ENCODE results near the gene SLIT3.
"Not testable (repeated sequence)": the region's sequence is repeated elsewhere in the genome, so short reads cannot be mapped to it uniquely, and the experiment has no call there.

SLIT3 gene

DNA sequence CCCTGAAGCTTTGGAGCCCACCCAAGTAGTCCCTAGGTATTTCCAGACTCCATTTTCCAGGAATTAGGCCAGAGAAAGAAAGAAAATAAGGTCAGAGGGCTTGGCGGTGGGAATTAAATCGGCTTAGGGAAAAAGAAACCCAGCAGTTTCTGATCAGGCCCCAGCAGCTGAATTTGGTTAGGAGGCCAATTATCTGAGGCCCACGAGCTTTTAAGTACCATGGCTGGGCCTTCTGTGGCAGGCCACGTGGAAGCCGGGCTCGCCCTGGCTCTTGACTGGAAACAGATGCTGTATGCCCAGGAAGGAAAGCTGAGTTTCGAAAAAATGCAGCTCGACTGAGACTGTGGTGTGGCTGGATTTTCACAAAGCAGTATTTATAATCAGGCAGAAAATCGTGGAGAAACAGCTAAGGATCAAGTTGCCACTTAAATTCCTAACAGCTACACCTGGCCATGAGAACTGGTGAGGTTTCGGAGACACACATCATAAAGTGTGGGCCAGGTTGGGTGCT lies 646.7 kb downstream of the SLIT3 start:
- peak; percentile 74 for DNase-seq

DNA sequence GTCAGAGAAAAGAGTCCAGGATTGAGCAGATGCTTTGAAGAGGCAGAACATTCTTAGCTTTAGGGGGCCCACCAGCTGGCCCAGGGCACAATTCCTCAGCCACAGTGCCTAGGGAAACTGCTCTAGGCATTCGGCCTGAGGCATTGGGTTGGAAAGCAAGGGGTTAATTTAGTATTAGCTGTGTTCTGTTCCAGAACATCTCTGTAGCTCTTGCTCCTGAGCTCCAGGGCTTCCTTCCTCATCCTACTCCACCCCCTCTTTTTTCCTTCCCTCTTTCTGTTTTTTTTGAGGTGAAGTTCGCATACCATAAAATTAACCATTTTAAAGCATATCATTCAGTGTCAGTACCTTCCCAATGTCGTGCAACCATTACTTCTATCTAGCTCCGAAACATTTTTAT lies 647.3 kb downstream of the SLIT3 start:
- DNase-seq = no peak

DNA sequence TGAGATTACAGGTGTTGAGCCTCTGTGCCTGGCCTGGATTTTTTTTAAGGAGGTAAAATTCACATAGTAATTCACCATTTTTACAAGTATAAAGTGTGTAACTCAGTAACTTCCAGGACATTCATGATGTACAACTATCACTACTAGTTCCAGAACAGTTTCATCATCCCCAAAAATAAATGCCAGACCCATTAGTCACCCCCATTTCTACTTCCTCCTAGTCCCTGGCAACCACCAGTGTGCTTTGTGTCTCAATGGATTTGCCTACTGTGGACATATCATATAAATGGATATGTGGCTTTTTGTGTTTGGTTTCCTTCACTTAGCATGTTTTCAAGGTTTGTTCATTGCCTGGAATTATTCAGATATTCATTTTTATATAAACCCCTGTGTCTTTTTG lies 649.3 kb downstream of the SLIT3 start:
- no peak for DNase-seq

DNA sequence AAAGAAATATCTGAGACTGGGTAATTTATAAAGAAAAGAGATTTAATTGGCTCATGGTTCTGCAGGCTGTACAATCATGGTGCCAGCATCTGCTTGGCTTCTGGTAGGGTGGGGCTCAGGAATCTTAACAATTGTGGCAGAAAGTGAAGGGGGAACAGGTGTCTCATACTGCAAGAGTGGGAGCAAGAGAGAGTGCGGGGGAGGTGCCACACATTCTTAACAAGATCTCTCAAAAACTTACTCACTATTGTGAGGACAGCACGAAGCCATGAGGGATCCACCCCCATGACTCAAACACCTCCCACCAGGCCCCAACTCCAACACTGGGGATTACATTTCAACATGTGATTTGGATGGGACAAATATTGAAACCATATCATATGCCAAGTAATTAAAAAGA lies 651.6 kb downstream of the SLIT3 start:
- no peak for DNase-seq

GRCh38 chr5:168648576-168648975 lies 652.4 kb downstream of the SLIT3 start:
- no peak for DNase-seq

DNA sequence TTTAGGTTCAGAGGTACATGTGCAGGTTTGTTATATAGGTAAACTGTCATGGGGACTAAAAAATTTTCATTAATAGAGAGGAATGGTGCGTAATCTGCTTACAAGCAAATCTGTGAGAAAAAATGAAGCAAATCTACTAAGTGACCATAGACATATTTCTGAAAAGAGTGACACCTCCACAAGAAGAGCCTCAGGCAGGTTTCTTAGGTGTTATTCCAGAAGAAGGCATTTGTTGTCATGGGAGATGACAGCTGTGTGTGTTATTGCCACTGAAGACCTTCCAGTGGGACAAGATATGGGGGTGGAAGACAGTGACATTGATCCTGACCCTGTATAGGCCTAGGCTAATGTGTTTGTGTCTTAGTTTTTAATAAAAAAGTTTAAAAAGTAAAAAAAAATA lies 652.9 kb downstream of the SLIT3 start:
- no peak for DNase-seq

- no peak for DNase-seq
These were observed 653.9 kb downstream of the SLIT3 start for GRCh38 chr5:168647083-168647482.

DNA sequence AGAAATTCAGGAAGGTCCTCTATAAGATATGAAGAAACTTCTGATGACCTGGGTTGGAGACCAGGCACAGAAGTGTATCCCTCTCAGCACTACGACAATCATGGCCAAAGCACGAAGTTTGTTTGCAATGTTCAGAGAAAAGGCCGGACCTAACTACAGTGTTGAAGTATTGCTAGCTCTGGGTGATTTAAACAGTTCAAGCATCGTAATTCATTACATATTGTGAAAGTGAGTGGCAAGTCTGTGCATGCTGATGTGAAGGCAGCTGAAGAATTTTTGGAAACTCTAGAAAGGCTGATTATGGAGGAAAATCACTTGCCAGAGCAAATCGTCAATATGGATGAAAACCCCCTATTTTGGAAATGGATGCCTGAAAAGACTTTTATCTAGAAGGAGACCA lies 654.6 kb downstream of the SLIT3 start:
- no peak for DNase-seq

DNA sequence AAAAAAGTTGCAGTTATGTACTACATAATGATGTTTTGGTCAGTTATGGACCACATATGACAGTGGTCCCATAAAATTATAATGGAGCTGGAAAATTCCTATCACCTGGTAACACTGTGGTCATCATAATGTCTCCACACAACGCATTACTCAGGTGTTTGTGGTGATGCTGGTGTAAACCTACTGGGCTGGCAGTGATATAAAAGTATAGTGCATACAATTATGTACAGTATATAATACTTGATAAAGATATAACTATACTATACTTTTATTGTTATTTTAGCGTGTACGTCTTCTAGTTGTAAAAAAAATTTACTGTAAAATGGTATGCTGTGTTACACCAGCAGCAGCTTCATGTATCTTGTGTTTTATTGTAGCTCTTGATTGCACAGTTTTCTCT lies 655.7 kb downstream of the SLIT3 start:
- no peak for DNase-seq

GRCh38 chr5:168642019-168642418 lies 658.9 kb downstream of the SLIT3 start:
- no peak for DNase-seq

DNA sequence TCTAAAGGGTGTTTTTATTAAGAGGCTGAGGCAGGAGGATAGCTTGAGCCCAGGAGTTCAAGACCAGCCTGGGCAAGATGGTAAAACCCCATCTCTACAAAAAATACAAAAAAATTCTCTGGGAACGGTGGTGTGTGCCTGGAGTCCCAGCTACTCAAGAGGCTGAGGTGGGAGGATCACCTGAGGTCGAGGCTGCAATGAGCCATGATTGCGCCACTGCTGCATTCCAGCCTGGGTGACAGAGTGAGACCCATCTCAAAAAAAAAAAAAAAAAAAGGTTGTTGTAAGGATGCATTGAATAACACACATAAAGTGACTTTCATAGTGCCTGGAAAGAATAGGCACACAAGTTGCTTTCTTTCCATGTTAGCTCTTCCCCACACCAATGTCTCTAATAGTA lies 662.1 kb downstream of the SLIT3 start:
- DNase-seq = not testable (repeated sequence)

GRCh38 chr5:168637793-168638192 lies 663.1 kb downstream of the SLIT3 start:
- DNase-seq = no peak

DNA sequence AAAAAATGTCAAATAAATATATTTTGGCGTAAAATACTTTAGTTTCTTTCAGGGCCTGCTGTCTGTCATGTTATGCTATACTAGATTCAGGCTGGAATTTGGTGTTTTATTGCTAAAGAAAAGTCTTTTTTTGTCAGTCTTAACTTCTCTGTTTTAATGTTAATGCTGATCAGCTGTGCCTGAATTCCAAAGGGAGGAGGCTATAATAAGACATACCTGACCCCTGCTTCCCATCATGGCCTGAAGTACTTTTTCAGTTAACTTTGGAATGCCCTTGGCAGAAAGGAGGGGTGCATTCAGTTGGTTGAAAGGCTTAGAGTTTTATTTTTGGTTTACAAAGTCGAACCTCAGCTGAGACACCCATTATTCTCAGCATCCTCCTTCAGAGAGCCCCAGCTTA lies 663.7 kb downstream of the SLIT3 start:
- DNase-seq = no peak

DNA sequence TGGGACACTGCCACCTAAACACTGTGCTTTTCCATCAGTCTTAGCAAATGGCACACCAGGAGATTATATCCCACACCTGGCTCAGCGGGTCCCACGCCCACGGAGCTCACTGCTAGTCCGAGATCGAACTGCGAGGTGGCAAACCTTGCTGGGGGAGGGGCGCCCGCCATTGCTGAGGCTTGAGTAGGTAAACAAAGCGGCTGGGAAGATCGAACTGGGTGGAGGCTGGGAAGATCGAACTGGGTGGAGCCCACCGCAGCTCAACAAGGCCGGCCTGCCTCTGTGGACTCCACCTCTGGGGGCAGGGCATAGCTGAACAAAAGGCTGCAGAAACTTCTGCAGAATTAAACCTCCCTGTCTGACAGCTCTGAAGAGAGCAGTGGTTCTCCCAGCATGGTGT lies 670.0 kb downstream of the SLIT3 start:
- DNase-seq = not testable (repeated sequence)

DNA sequence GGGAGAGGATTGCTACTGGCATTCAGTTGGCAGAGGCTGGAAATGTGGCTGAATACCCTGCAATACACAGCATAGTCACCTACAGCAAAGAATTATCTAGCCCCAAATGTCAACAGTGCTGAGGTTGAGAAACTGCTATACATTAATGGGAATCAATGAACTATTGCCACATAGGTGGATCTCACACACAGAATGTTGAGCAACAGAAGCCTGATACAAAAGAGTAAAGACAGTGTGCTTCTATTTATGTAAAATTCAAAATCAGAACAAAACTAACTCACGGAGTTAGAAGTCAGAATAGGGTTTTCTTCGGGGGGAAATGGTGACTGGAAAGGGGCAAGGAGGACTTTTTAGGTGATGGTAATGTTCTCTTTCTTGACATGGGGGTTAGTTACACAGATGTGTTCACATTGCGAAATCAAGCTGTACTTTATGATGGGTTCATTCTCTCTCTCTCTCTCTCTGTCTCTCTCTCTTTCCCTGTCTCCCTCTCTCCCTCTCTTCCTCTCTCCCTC lies 676.0 kb downstream of the SLIT3 start:
- no peak for DNase-seq

DNA sequence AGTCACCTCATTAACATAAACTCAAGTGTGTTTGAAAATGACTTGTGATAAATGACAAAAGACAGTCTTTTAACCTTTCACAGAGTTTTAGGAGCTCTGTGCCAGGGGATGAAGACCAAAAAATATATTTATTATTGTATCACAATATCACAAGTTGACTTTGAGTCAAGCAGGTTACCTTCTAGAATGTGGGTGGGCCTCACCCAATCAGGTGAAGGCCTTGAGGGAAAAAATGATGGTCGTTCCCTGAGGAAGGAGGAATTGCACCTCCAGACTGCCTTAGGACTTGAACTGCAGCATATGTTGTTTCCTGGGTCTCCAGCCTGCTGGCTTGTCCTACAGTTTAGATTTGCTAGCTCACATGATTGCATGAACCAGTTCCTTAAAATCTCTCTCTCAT lies 680.1 kb downstream of the SLIT3 start:
- DNase-seq = no peak

GRCh38 chr5:168614661-168615060 lies 686.3 kb downstream of the SLIT3 start:
- no peak for DNase-seq

DNA sequence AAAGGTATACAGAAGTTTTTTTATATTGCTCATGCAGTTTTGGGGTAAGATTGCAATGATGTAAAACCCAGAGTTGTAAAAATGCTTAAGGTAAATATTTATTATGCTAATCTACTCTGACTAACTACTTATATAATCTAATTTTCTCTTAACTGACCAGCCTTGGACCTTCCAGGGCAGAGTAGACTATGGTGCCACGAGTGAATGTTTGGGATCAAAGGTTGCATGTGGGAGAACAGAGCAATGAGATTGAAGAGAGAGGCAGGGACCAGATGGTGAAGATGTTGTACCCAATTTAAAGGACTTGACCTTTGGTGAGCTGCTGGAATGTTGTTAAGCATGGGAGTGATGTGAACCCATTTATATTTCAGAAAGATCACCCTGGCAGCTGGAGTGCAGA lies 686.9 kb downstream of the SLIT3 start:
- DNase-seq = no peak

DNA sequence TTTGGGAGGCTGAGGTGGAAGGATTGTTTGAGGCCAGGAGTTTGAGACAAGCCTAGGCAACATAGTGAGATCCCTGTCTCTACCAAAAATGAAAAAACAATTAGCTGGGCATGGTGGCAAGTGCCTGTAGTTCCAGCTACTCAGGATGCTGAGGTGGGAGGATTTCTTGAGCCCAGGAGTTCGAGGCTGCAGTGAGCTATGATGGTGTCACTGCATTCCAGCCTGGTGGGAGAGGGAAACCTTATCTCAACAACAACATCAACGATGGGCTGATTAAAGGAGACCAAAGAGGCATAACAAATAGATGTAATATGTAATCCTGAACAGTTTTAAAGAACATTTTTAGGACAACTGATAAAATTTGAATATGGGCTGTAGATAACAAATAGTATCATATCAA lies 687.5 kb downstream of the SLIT3 start:
- no peak for DNase-seq

GRCh38 chr5:168612996-168613395 lies 687.9 kb downstream of the SLIT3 start:
- DNase-seq = no peak

DNA sequence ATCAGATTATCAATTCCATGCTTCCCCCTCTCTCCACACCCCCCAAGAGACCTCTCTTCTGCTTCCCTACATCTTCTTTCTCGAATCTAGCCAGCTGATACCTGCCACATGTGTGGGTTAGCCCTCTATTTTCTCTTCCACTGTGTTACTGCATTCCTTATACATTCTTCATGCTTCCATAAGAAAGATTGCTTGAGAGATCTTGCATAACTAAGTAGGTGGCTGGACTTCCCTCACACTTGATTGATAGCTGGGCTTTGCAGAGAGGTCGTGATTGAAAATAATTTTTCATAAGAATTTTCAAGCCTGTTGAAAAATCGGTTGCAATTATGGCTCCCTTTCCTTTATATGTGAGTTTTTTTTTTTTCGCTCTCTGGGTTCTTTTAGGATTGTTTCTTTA lies 688.8 kb downstream of the SLIT3 start:
- DNase-seq = no peak

Data from right forelimb (tissue), 1 donor.